ENCODE measurements around the gene CST8.

DNA sequence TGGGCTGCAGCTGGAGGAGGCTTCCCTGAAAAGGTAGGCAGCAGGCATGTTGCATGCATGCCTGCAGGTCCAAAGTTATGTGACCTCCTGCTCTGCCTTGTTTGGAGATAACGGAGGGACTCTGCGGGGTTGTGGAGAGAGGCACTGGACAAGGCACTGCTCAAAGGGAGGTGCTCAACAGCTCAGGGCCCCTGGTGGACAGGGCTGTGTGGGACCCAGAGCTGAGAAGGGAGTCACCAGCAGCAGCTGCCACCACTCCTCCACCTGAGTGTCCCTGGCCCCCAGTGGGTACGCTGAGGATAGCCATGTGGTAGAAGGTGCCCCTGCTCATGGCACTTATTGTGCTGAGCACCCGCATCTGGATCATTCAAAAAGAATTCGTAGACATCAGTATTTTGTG is 15.5 kb upstream of the CST8 start:
- TF ChIP-seq, protein P1, sequence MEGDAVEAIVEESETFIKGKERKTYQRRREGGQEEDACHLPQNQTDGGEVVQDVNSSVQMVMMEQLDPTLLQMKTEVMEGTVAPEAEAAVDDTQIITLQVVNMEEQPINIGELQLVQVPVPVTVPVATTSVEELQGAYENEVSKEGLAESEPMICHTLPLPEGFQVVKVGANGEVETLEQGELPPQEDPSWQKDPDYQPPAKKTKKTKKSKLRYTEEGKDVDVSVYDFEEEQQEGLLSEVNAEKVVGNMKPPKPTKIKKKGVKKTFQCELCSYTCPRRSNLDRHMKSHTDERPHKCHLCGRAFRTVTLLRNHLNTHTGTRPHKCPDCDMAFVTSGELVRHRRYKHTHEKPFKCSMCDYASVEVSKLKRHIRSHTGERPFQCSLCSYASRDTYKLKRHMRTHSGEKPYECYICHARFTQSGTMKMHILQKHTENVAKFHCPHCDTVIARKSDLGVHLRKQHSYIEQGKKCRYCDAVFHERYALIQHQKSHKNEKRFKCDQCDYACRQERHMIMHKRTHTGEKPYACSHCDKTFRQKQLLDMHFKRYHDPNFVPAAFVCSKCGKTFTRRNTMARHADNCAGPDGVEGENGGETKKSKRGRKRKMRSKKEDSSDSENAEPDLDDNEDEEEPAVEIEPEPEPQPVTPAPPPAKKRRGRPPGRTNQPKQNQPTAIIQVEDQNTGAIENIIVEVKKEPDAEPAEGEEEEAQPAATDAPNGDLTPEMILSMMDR (IDR thresholded peaks at IDR 0.05) = no peak
- no peak for TF ChIP-seq POLR2A (IDR thresholded peaks at IDR 0.05)
